KBM-7 (cell line): ENCODE measurements around the gene MAMLD1.

Source experiments
- DNase-seq: peaks from one replicate; pipeline ENCODE4 v3.0.0-alpha.2; 2015
- in situ Hi-C: fragments of 300-500 bp; cut with MboI; formaldehyde crosslinking; loops from 2 replicates; pipeline ENCODE4 v1.14.3; 2020; ENCODE audit warnings: low sequenced_read_pairs, low pct_unique_long_range_greater_than_20kb, mixed read lengths

The MAMLD1 gene

DNA sequence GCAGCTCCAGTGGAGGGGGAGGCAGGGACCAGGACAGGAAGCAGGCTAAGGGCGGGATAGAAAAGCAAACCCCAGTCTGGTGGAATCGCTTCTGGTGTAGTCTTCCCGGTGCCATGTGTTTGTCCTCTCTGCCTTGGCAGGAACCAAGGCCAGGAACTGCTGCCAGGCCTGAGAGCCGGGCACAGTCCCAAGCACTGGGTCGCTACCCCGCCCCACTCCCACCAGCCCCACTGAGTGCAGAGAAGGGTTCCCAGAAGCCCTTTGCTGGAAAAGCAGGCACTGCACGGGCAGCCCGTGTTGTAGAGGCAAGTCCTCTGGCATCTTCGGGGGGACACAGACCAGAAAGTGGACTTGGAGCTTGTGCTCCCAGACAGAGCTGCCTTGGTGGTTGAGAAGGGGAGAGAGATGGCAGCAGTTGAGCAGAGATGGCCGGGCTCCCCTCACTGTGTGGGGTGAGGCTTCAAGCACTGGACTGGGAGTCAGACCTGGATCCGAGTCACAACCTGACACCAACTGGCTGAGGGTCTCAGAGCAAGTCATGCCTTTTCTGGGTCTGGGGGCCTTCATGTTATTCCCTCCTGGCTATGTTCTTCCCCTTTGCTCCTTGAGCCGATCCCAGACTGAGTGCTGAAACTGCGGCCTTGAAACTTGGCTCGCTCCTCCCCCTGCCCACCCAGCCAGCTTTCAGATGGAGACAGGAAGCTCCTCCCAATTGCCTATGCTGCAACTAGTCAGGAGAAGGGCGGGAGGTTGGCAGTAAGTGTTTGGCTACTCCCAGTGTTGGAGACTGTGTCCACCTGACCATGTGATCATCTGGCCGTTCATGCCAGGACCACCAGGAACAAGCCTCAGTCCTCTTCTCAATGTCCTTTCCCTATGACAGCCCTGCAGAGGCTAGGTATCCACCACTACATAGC is 145.6 kb downstream of the MAMLD1 start:
- DNase-seq: no peak

DNA sequence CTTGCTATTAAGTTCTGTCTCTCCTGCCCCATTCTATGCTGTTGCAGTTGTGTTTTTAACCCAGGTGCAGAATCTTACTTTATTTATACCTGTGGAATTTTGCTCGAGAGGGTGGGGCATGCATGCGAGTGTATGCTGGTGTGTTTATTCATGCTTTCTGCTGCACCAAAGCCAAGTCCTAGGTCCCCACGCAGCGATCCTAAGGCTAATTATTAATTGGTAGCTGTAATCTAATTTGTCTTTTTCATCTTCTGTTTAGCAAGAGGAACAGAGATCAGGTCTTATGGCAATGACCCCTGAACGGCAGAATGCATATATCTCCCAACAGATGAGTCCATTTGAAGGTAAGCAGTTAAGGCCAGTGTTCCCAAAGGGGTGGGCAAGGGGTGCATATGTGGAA is 146.6 kb downstream of the MAMLD1 start:
- in situ Hi-C loops: no loop called here
- no peak for DNase-seq

More for the DNA sequence above, 145.6 kb downstream of the MAMLD1 start:
- in situ Hi-C loops: no loop called here

DNA sequence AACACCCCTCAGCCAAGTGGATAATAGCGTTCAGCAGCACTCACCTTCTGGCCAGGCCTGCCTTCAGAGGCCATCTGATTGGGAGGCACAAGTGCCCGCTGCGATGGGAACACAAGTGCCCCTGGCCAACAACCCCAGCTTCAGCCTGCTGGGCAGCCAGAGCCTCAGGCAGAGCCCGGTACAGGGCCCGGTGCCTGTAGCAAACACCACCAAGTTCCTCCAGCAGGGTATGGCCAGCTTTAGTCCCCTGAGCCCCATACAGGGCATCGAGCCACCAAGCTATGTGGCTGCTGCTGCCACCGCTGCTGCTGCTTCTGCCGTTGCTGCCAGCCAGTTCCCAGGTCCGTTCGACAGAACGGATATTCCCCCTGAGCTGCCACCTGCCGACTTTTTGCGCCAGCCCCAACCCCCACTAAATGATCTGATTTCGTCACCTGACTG is 149.4 kb downstream of the MAMLD1 start:
- DNase-seq: no peak
- in situ Hi-C loops: no loop called here

GRCh38 chrX:150513544-150513943 is 150.4 kb downstream of the MAMLD1 start:
- in situ Hi-C loops: no loop called here
- DNase-seq: no peak

GRCh38 chrX:150514462-150514861 is 151.3 kb downstream of the MAMLD1 start:
- DNase-seq: no peak
- in situ Hi-C loops: no loop called here

DNA sequence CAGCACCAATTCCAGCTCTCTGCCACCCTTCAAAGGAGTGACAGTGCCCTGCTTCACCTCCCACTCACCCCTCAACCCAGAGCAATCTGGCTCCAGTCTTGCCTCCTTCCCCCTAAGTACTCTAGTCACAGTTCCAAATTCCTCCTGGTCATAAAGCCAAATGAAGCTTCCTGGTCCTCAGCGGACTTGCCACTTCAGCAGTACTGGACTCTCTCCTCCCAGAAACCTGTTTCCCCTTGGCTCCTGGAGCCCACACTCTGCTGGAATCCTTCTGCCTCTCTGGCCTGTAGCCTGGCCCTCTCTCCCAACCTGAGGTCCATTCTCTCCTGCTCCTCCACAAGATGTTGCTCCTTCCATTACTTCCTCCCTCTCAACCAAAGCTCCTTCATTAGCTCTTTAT is 152.7 kb downstream of the MAMLD1 start:
- DNase-seq: no peak
- in situ Hi-C loops: no loop called here

GRCh38 chrX:150517303-150517910 is 154.3 kb downstream of the MAMLD1 start:
- DNase-seq: no peak
- in situ Hi-C loops: no loop called here

DNA sequence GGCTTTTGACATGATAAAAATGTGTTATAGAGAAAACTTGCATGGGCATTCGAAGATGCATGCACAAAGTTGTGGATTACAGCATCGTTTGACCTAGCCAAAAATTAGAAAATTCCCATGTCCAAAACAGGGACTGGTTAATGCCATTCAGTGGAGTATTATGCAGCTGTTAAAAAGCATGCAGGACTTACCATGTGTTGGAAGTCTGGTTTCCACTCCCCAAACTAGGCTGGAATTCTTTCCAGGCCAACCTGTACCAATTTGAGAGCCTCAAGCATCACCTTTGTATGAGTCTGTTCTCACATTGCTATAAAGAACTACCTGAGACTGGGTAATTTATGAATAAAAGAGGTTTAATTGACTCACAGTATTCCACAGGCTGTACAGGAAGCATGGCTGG is 159.4 kb downstream of the MAMLD1 start:
- in situ Hi-C loops: no loop called here
- no peak for DNase-seq

DNA sequence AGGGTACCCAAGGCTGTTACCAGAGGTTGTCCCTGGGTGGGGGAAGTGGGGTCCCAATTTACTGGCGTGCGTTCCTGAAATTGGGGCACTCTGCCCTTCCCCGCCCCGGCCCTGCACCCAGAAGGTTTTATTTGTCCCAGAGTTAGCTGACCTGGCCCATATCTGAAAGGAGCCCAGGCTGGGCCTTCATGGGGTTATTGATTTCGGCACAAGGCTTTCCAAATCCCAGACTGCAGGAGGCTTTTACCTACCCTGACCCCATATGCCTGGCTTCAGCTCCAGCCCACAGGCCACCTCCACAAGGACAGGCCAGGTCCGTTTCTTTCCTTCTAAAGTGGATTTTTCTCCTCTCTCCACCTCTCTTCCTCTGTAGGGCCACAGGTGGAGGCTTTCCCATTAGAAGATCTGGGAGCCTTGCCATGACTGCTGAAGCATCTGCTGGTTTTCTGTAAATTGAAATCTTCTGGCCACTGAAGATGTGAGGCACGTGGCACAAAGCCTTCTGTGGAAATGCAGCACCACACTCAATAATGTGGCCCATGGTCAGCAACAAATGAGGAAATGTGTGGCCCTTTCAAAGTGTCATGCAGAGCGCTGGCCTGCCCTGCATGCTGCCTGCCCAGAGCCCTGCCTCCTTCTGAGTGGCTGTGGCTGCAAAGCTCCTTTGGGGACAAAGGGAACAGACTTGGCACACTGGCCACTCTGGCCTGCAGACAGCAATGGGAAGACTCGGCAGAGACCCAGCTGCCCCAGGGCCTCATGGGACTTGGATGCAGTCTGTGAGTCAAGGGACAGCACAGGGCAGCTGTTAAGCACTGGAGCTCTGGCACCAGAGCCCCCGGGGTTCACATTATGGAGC is 162.2 kb downstream of the MAMLD1 start:
- in situ Hi-C loops: no loop called here
- no peak for DNase-seq

- DNase-seq: no peak
- in situ Hi-C loops: no loop called here
These were observed 163.6 kb downstream of the MAMLD1 start for GRCh38 chrX:150526692-150527091.

- no peak for DNase-seq
- in situ Hi-C loops: no loop called here
These were observed 164.0 kb downstream of the MAMLD1 start for GRCh38 chrX:150527108-150527507.

- in situ Hi-C loops: no loop called here
These were observed 166.5 kb downstream of the MAMLD1 start for GRCh38 chrX:150529587-150529986.

GRCh38 chrX:150530821-150531220 is 167.7 kb downstream of the MAMLD1 start:
- in situ Hi-C loops: no loop called here
- no peak for DNase-seq

More at GRCh38 chrX:150529587-150529986, 166.5 kb downstream of the MAMLD1 start:
- DNase-seq: no peak

- no peak for DNase-seq
- in situ Hi-C loops: no loop called here
These were observed 168.3 kb downstream of the MAMLD1 start for GRCh38 chrX:150531467-150531866.

DNA sequence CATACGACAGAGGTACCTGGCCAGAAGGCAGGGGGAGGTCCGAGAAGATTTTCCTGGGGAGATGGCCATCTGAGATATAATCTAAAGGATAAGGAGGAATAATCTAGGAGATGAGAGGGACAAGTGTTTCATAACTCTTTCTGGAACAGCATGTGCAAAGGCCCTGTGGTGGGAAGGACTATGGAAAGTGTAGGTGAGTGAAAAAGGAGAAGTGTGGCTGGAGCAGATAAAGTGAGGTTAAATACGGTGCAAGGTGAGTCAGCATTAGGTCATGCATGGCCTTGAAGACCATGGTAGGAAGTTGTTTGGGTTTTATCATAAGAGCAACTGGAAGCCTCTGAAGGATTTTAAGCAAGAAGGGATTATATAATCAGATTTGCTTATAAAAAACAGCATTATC is 170.7 kb downstream of the MAMLD1 start:
- peak; percentile 9 for DNase-seq
- in situ Hi-C loops: no loop called here

GRCh38 chrX:150536455-150537116 is 173.5 kb downstream of the MAMLD1 start:
- DNase-seq: peak; percentile 5
- in situ Hi-C loops: no loop called here

GRCh38 chrX:150537851-150538250 is 174.7 kb downstream of the MAMLD1 start:
- in situ Hi-C loops: no loop called here
- no peak for DNase-seq

- no peak for DNase-seq
- in situ Hi-C loops: no loop called here
These were observed 177.8 kb downstream of the MAMLD1 start for GRCh38 chrX:150540965-150541364.

- in situ Hi-C loops: no loop called here
- no peak for DNase-seq
These were observed 179.7 kb downstream of the MAMLD1 start for GRCh38 chrX:150542846-150543229.
